IMR-90 (cell line): ENCODE data around the gene INTS2. TPM values are rescaled to one million over a fixed set of nuclear protein-coding genes. Genes with fewer than 3 reads are reported as not detected.
"Not testable (repeated sequence)": the region's sequence is repeated elsewhere in the genome, so short reads cannot be mapped to it uniquely, and the experiment has no call there.

Source experiments
- ATAC-seq: fragments of 200-7000 bp; cut with Tn5 transposase; 2 replicates; pipeline ENCODE4 v1.9.1; 2020; ENCODE audit warnings: low read depth, mild to moderate bottlenecking, moderate library complexity
- BruUV-seq: library from RNA; stranded (reverse); fragments of 400-500 nt; replicated peaks from 2 replicates; lab custom pipeline; 2021; lab: Mats Ljungman, UMichigan
- CTCF ChIA-PET: fragments of 300-600 bp; formaldehyde crosslinking; extraction: SDS; loops from one replicate; lab custom pipeline; 2021; ENCODE audit warnings: antibody characterized with exemption; lab: Yijun Ruan, JAX
- POLR2A ChIA-PET: fragments of 300-600 bp; sonication (Branson Sonifier 250); formaldehyde crosslinking; loops from one replicate; lab custom pipeline; 2022; ENCODE audit warnings: antibody characterized with exemption; ENCODE audit not compliant: unreplicated experiment; lab: Charles Lee
- DNase-seq: peaks from one replicate; pipeline ENCODE4 v3.0.0; 2013
- H2AFZ ChIP-seq: replicated peaks from 2 replicates; pipeline ENCODE3; 2013; ENCODE audit warnings: low read length, mild to moderate bottlenecking; ENCODE audit not compliant: poor library complexity
- H2AK5ac ChIP-seq: 2 replicates; pipeline ENCODE4 v1.6.1; 2013; ENCODE audit warnings: low read depth, low read length, inconsistent platforms
- H2AK9ac ChIP-seq: replicated peaks from 2 replicates; pipeline ENCODE3; 2013; ENCODE audit warnings: mild to moderate bottlenecking, low read depth, low read length, moderate library complexity; ENCODE audit not compliant: poor library complexity
- H2BK120ac ChIP-seq: 2 replicates; pipeline ENCODE4 v1.6.1; 2013; ENCODE audit warnings: low read depth, low read length, inconsistent platforms
- H2BK15ac ChIP-seq: 3 replicates; pipeline ENCODE4 v1.6.1; 2013; ENCODE audit warnings: low read depth, low read length, inconsistent platforms
- H2BK20ac ChIP-seq: 2 replicates; pipeline ENCODE4 v1.6.1; 2013; ENCODE audit warnings: low read depth, mild to moderate bottlenecking, inconsistent platforms, low read length, moderate library complexity
- H2BK5ac ChIP-seq: 2 replicates; pipeline ENCODE4 v1.6.1; 2013; ENCODE audit warnings: mild to moderate bottlenecking, low read depth, low read length, inconsistent platforms; ENCODE audit not compliant: poor library complexity, severe bottlenecking
- H3K14ac ChIP-seq: replicated peaks from 2 replicates; pipeline ENCODE4 v1.6.1; 2013; ENCODE audit warnings: low read depth, low read length, inconsistent platforms
- H3K18ac ChIP-seq: 2 replicates; pipeline ENCODE4 v1.6.1; 2013; ENCODE audit warnings: low read depth, low read length, control low read depth
- H3K23ac ChIP-seq: 2 replicates; pipeline ENCODE4 v1.6.1; 2013; ENCODE audit warnings: low read depth, low read length, inconsistent platforms
- H3K27ac ChIP-seq: 2 replicates; pipeline ENCODE4 v1.5.1; 2013; ENCODE audit warnings: mild to moderate bottlenecking, control low read depth, low read length; ENCODE audit not compliant: insufficient read depth
- H3K27me3 ChIP-seq: 2 replicates; pipeline ENCODE4 v1.6.1; 2013; ENCODE audit warnings: low read length; ENCODE audit not compliant: control insufficient read depth, insufficient read depth
- H3K36me3 ChIP-seq: 2 replicates; pipeline ENCODE4 v1.6.1; 2013; ENCODE audit warnings: low read length, mixed read lengths; ENCODE audit not compliant: control insufficient read depth, insufficient read depth
- H3K4ac ChIP-seq: 2 replicates; pipeline ENCODE4 v1.6.1; 2013; ENCODE audit warnings: low read depth, low read length, inconsistent platforms
- H3K4me1 ChIP-seq: 2 replicates; pipeline ENCODE4 v1.6.1; 2013; ENCODE audit warnings: low read length, mixed read lengths; ENCODE audit not compliant: control insufficient read depth, insufficient read depth
- H3K4me2 ChIP-seq: 2 replicates; pipeline ENCODE4 v1.6.1; 2013; ENCODE audit warnings: low read depth, mild to moderate bottlenecking, control low read depth, low read length, moderate library complexity
- H3K4me3 ChIP-seq: 2 replicates; pipeline ENCODE4 v1.5.1; 2013; ENCODE audit warnings: low read depth, mild to moderate bottlenecking, control low read depth, low read length, moderate library complexity; ENCODE audit not compliant: insufficient read depth
- H3K56ac ChIP-seq: 2 replicates; pipeline ENCODE4 v1.6.1; 2013; ENCODE audit warnings: low read length, inconsistent platforms; ENCODE audit not compliant: insufficient read depth; ENCODE audit errors: extremely low read depth
- H3K79me1 ChIP-seq, 2 experiments: 2 replicates each; pipeline ENCODE4 v1.6.1; 2013; ENCODE audit warnings: low read length in 2 of 2, inconsistent platforms in 1 of 2, low read depth in 1 of 2
- H3K9ac ChIP-seq: 2 replicates; pipeline ENCODE4 v1.6.1; 2013; ENCODE audit warnings: low read depth, low read length, control low read depth
- H3K9me1 ChIP-seq: 2 replicates; pipeline ENCODE4 v1.6.1; 2013; ENCODE audit warnings: low read length, inconsistent platforms; ENCODE audit not compliant: insufficient read depth
- H3K9me3 ChIP-seq: 2 replicates; pipeline ENCODE4 v1.6.1; 2013; ENCODE audit warnings: low read length; ENCODE audit not compliant: control insufficient read depth, insufficient read depth
- H4K20me1 ChIP-seq: 2 replicates; pipeline ENCODE4 v1.6.1; 2013; ENCODE audit warnings: low read length, inconsistent platforms; ENCODE audit not compliant: insufficient read depth
- H4K5ac ChIP-seq: 2 replicates; pipeline ENCODE4 v1.6.1; 2013; ENCODE audit warnings: mild to moderate bottlenecking, low read depth, low read length, control low read depth
- H4K8ac ChIP-seq, 2 experiments: 2 replicates each; pipeline ENCODE4 v1.6.1; 2013; ENCODE audit warnings: low read depth in 2 of 2, low read length in 2 of 2, control low read depth in 1 of 2, inconsistent platforms in 1 of 2
- H4K91ac ChIP-seq: 2 replicates; pipeline ENCODE4 v1.6.1; 2013; ENCODE audit warnings: low read depth, low read length, inconsistent platforms; ENCODE audit not compliant: insufficient read depth
- MAZ ChIP-seq: IDR thresholded peaks from 2 replicates; pipeline ENCODE4 v1.6.1; 2012; ENCODE audit warnings: low read depth, mild to moderate bottlenecking, low read length, improper control_type of control experiment, moderate library complexity, borderline replicate concordance
- POLR2A ChIP-seq: IDR thresholded peaks from 2 replicates; pipeline ENCODE4 v1.6.1; 2012; ENCODE audit warnings: mild to moderate bottlenecking, low read depth, low read length
- USF2 ChIP-seq: fragments of 150-350 bp; IDR thresholded peaks from 2 replicates; pipeline ENCODE4 v1.6.1; 2017; ENCODE audit warnings: mild to moderate bottlenecking, antibody characterized with exemption, low read length, low read depth
- WGBS, 2 experiments: methylation state at CpG; one replicate each; pipeline versions ENCODE4 v1.1.5 to v1.1.7; 2013; ENCODE audit warnings: missing lambda C conversion rate in 2 of 2; ENCODE audit not compliant: insufficient read length in 1 of 2; ENCODE audit errors: extremely low coverage in 2 of 2; 5-methylcytosine and 5-hydroxymethylcytosine counted together
- dilution Hi-C: fragments of 300-500 bp; cut with HindIII; formaldehyde crosslinking; loops from one replicate; pipeline ENCODE4 v1.14.3; 2018; ENCODE audit warnings: low sequenced_read_pairs; ENCODE audit not compliant: unreplicated experiment
- in situ Hi-C: fragments of 300-500 bp; cut with MboI; formaldehyde crosslinking; loops from 3 replicates; pipeline ENCODE4 v1.14.3; 2019; ENCODE audit warnings: low sequenced_read_pairs, inconsistent platforms, mixed read lengths
- intact Hi-C: fragments of 100-400 bp; cut with micrococcal nuclease; formaldehyde crosslinking; loops from 2 replicates; pipeline ENCODE4 v1.10.0; 2022
- polyA plus RNA-seq, 3 experiments: library from polyadenylated mRNA; depleted of rRNA; stranded (reverse); fragments of >200 nt; gene quantifications; 2 replicates each; pipeline ENCODE4 v1.2.3, GENCODE V29; 2012; ENCODE audit warnings: low replicate concordance in 1 of 3
- total RNA-seq: library from RNA; depleted of rRNA; stranded (reverse); fragments of >200 nt; gene quantifications from 2 replicates; pipeline ENCODE4 v1.2.3, GENCODE V29; 2012

The INTS2 gene
- total and polyA plus RNA-seq, 2 of the 4 experiments (the other 2 are of a cell fraction) = 4.0 to 17.4 TPM

- Histone ChIP-seq H3K9ac (peak overlapping the region; percentile 91), H3K27me3 (no peaks in the 10 kb centered on the region), H3K4me1 (peaks cover 3% of the 10 kb centered on the region), H3K4me2 (peak overlapping the region; percentile 100), H2AK9ac (peak overlapping the region; percentile 94), H3K23ac (peak overlapping the region; percentile 94), H3K79me1 (peaks cover 10 to 32% of the 10 kb centered on the region in 2 experiments), H3K4me3 (peak overlapping the region; percentile 71), H3K9me3 (no peaks in the 10 kb centered on the region), H2BK5ac (peak overlapping the region; percentile 82), H4K20me1 (no peaks in the 10 kb centered on the region), H3K14ac (peak overlapping the region; percentile 96), H4K8ac (peak overlapping the region; percentile 82 to 99), H4K5ac (peak overlapping the region; percentile 62), H2BK120ac (peak overlapping the region; percentile 52), H4K91ac (peak overlapping the region; percentile 83), H3K18ac (peak overlapping the region; percentile 34), H3K36me3 (peaks cover 2% of the 10 kb centered on the region), H2AFZ (peak overlapping the region; percentile 99), H3K56ac (peak overlapping the region; percentile 94), H2BK20ac (no peak overlapping the region), H2AK5ac (peak overlapping the region; percentile 50), H3K27ac (peak overlapping the region; percentile 83), H3K9me1 (peaks cover 6% of the 10 kb centered on the region), H2BK15ac (peak overlapping the region; percentile 6; the same call in 1 of the 3 replicates), H3K4ac (peak overlapping the region; percentile 94)
- CTCF ChIA-PET = interaction anchor here (0.6 kb wide), 2 partner anchors 11 to 567 kb away, joined by 3 read pairs; no protein-coding TSS in a partner anchor
- no TSS peak for BruUV-seq
- DNase-seq (peak; percentile 61), ATAC-seq (peak; percentile 18)
- peak; percentile 65 for TF ChIP-seq USF2
- 0 out of 2 replicates have a peak, but pooled peaks have one; percentile 12 for TF ChIP-seq POLR2A
- no peak for TF ChIP-seq MAZ
- dilution Hi-C loops = no loop called here
- intact Hi-C loops = no loop called here
- WGBS, 2 experiments = no CpG with 5 or more reads among the region's 4 CpGs
- POLR2A ChIA-PET = no interaction called here
- in situ Hi-C loops = no loop called here
Observed at GRCh38 chr17:61926826-61927207, 965 bp downstream of the INTS2 start.

GRCh38 chr17:61915162-61915561 is 12.6 kb downstream of the INTS2 start:
- H3K9me1 ChIP-seq, H3K79me1 ChIP-seq, DNase-seq, in situ Hi-C loops, H3K4me1 ChIP-seq, H2BK20ac ChIP-seq, CTCF ChIA-PET, H4K8ac ChIP-seq, H3K4ac ChIP-seq, H3K9me3 ChIP-seq, H4K91ac ChIP-seq, H2AFZ ChIP-seq, ATAC-seq, H3K4me2 ChIP-seq, H3K14ac ChIP-seq, dilution Hi-C loops, H2BK120ac ChIP-seq, H2AK5ac ChIP-seq, POLR2A ChIA-PET, H3K9ac ChIP-seq, H3K27ac ChIP-seq, H3K27me3 ChIP-seq, intact Hi-C loops, BruUV-seq, H3K56ac ChIP-seq, H3K18ac ChIP-seq, H2BK15ac ChIP-seq, H3K23ac ChIP-seq, H2BK5ac ChIP-seq, H2AK9ac ChIP-seq, H3K4me3 ChIP-seq, H4K5ac ChIP-seq, H4K20me1 ChIP-seq: not testable (repeated sequence)
- H3K36me3 ChIP-seq = peaks cover 19% of the 10 kb centered on the region
- WGBS, 2 experiments = 100% methylated on average over 6 of the region's 15 CpGs; no CpG with 5 or more reads in 1 of the 2 experiments
